Stromal cell of bone marrow (primary cell): Measurements from ENCODE around the gene DMXL1.
"Not testable (repeated sequence)": the region's sequence is repeated elsewhere in the genome, so short reads cannot be mapped to it uniquely, and the experiment has no call there.

Experiments
- DNase-seq: peaks from one replicate; pipeline ENCODE4 v3.0.0-alpha.2; 2012; ENCODE audit warnings: low read depth

The DMXL1 gene

DNA sequence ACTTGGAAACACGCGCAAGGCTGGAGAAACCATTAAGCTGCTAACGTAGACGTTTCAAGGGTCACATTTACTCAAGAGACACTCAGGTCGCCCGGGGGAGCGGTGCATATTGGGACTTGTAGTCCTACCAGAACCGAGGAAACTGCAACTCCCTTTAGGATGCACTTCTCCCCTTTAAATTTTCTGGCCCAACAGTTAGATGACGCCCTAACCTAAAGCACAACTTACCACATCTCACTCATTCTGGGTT, 384 bp upstream of the DMXL1 start:
- DNase-seq, result no peak

DNA sequence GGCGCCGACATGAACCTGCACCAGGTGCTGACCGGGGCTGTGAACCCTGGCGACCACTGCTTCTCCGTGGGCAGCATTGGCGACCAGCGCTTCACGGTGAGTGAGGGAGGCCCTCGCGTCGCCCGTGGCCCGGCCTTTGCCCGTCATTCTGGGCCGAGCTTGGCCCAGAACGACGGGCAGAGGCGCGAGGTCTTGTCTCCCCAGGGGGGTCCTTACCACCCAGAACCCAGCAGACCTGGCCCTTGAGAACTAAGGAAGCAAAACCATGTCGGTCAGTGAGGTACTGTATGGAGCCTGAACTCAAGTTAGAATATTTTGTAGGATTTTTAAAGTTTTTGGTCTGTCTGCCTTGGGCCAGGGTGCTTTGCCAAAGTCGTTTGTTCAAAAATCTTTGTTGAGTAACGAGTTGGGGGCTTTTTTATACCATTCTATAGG, 691 bp downstream of the DMXL1 start:
- no peak for DNase-seq

DNA sequence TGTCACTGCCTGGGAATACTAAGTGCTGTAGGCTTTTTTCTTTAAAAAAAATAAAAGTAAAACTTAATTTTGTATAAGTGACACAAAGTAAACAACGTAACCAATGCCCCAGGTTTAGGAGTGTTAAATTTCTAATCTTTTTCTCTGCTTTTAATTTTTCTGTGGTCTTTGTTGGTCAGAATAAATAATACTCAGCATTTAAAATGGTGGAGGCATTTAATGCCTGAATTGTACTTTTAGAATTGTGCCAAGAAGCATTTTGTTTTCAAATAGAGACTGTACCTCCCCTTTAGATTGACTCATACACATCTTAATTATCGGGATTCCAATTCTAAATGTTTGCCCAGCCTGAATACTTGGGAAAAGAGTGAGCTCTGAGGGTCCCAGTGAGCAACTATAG, 1.6 kb downstream of the DMXL1 start:
- DNase-seq, result no peak

DNA sequence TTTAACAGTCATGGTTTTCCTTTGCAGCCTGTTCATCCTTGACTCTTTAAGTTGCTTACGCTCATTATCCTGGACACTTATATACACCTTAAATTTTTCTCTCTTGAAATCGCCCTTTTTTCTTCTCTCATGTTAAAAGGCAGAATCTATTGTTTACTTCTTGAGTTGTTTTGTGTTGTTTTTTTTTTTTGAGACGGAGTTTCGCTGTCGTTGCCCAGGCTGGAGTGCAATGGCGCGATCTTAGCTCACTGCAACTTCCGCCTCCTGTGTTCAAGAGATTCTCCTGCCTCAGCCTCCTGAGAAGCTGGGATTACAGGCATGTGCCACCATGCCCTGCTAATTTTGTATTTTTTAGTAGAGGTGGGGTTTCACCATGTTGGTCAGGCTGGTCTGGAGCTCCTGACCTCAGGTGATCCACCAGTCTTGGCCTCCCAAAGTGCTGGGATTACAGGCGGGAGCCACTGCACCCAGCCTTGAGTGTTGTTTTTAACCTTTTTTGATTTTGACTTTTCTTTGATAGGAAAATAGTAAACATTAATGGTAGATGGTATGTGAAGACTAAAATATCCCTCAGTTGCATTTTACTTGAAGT, 3.0 kb downstream of the DMXL1 start:
- not testable (repeated sequence) for DNase-seq

DNA sequence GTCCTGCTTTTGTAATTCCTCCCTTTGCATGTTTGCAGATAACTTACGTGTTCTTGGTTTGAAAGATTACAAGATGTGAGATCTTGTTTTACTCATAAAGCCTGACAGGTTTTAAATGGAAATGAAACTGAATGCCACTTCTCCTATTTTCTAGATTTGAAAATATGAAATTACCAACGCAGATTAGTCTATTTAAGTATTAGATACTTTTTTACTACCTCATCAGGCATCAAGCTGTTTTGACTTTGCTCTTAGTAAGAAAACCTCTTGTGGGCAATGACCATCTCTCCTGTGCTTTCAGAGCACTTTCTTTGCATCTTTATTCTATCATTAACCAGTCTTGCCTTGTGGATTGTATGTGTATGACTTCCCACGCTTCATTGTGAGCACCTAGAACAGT, 3.5 kb downstream of the DMXL1 start:
- DNase-seq, result no peak

DNA sequence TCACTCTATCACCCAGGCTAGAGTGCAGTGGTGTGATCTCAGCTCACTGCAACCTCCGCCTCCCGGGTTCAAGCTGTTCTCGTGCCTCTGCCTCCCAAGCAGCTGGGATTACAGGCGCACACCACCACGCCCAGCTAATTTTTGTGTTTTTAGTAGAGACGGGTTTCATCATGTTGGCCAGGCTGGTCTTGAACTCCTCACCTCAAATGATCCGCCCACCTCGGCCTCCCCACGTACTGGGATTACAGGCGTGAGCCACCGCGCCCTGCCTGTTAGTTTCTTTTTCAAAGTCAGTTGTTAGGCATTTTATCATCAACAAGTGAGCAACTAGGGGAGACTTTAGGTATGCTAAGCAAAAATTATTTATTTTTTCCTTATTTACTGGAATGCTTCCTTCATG, 4.4 kb downstream of the DMXL1 start:
- DNase-seq, result not testable (repeated sequence)

DNA sequence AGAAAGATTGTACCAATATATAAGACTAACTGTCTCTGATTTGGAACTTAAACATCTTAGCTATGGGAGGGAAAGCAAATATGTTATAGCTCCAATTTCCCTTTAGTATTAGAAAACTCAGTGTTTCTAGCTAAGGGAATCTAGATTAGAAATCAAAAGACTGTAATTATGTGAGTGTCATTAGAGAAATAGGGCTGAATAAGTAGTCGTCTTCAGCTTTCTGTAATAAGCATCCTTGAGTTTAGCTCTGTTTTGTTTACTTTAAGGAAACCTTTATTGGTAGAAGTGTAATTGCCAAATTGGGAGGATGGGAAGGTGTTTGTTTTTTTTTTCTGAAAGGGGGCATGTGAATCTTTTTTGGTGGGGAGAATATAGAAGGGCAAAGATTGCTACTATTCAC, 5.2 kb downstream of the DMXL1 start:
- DNase-seq, result no peak

DNA sequence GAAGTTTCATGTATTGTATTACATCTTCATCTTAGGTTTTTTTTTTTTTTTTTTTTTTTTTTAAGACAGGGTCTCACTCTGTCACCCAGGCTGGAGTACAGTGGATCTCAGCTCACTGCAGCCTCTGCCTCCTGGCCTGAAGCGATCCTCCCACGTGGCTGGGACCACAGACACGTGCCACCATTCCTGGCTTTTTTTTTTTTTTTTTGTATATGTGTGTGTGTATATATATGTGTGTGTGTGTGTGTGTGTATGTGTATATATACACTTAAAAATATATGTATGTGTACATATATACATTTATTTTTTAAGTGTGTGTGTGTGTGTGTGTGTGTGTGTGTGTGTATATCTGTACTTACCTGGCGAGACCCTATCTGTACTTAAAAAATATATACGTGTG, 6.6 kb downstream of the DMXL1 start:
- no peak for DNase-seq

DNA sequence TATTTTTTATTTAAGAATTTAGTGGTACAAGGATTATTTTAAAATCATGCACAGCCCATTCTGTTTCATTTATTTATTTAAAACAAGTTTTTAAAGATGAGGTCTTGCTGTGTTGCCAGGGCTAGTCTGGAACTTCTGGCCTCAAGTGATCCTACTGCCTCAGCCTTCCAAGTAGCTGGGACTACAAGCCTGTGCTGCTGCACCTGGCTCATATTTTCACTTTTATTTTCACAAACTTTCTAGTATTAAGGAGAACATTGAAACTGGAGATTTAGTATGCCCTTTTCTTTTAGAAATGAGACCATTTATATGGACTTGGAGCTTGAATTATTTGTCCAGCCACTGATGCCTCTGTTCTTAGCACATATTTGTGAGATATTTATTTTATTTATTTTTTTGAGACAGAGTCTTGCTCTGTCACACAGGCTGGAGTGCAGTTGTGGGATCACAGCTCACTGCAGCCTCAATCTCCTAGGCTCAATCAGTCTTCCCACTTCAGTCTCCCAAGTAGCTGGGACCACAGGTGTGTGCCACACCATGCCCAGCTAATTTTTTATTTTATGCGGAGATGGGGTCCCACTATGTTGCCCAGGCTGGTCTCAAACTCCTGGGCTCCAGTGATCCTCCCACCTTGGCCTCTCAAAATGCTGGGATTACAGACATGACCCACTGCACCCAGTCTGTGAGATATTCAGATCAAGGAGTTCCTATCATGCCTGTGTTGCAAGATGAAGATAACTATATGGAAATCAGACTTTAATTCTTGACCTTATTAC, 7.4 kb downstream of the DMXL1 start:
- DNase-seq, result no peak

DNA sequence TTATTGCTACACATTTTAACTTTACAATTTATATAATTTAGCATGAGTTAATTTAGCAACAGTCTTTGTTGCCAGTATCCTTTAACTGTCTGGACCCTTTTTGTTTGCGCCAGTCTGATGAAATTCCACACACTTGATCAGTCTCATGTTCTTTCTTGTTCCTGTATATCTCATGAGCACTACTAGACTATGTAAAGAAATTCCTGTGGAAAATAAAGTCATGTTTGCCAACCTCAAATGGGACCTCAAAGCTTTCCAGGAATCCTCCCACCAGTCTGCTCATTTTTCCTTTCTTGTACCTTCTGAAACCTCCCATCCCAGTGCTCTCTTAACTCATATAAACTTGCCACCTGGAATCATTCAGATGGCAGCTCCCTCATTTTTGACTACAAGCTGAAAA, 8.0 kb downstream of the DMXL1 start:
- no peak for DNase-seq

DNA sequence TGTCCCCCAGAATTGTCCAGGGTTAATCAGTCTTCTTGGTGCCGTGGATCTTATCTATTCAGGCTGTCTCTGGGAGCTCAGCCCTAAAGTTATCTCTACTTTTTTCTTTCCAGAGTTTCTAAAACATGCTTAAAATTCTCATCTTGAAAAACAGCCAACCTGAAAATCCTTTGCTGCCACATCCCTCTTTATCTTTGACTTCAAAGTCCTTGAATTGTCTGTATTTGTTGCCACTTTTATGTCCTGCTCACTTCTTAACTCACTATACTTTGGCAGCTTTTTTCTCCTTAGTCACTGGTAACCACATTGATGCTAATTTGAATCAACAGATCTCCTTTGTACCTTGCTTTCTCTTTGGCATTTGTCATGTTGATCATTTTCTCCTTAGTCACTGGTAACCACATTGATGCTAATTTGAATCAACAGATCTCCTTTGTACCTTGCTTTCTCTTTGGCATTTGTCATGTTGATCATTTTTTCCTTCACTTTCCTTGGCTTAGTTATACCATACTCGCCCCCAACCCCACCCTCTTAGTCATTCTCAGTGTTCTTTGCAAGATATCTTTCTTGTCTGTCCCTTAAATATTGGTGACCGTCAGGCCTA, 8.5 kb downstream of the DMXL1 start:
- no peak for DNase-seq

DNA sequence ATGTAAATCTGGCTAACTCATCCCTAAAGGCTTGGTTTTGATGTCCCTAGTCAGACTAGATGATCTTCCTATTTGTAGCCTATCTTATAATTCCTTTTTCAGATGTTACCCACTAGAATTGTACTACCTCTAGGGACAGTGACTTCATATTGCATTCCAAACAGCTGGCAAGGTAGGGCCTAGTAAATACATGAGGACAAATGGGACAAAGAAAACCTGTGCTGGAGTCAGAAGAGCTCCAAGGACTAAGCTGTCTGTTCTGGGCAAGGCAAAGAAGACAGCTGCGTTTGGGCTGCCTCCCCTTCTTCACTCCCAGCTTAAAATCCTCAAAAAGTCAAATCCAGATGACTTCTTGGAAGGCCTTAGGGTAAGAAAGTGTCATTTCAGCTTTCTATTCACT, 10.0 kb downstream of the DMXL1 start:
- no peak for DNase-seq

DNA sequence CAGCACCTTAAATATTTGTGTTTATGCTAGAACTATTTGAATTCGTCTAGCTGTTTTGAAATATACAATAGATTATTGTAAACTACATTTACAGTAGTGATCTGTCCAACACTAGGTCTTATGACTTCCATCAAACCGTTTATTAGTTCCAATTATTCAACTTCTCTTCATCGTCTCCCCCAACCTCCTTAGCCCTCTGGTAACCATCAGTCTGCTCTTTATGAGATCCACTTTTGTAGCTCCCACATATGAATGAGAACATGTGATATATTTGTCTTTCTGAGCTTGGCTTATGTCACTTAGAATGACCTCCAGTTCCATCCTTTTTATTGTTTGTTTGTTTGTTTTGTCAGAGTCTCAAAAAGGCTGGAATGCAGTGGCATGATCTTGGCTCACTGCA, 11.8 kb downstream of the DMXL1 start:
- DNase-seq, result no peak

DNA sequence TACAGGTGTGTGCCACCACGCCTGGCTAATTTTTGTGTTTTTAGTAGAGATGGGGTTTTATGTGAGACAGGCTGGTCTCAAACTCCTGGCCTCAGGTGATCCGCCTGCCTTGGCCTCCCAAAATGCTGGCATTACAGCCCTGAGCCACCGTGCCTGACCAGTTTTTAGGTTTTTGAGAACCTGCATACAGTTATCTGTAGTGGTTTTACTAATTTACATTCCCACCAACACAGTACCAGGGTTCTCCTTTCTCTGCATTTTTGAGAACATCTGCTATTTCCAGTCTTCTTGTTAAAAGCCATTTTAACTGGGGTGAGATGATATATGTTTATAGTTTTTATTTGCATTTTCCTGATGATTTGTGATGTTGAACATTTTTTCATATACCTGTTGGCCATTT, 12.8 kb downstream of the DMXL1 start:
- DNase-seq, result no peak

DNA sequence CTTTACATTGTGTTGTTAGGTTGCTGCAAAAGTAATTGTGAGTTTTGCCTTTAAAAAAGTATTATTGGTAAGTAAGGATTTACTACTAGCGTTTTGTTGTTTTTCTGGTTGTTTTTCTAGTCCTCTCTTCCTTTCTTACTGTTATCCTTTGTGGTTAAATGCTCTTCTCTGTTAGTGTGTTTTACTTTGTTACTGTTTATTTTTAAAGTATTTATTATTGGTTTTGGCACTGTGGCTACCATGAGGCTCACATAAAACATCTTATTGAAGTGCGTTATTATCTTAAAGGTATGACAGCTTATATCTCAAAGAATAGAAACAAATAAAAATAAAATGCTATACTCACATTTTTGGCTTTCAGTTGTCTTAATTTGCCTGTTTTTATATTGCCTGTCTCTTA, 17.6 kb downstream of the DMXL1 start:
- DNase-seq, result no peak

DNA sequence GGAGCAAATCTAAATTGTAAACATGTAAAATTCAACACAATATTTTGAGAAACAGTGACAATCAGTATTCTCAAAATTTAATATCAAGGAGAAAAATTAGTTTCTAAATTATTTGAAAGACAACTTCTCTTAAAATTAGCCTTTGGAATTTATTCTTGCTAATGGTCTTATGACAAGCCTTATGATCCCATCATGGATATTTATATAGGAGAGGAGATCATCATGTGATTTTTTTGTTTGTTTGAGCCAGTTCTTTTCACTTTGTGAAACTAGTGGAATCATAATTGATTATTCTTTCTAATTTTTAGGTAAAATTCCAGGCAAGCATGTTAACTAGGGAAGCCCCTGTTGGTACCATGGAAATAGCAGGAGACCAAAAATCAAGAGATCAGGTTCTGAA, 24.7 kb downstream of the DMXL1 start:
- DNase-seq, result no peak

DNA sequence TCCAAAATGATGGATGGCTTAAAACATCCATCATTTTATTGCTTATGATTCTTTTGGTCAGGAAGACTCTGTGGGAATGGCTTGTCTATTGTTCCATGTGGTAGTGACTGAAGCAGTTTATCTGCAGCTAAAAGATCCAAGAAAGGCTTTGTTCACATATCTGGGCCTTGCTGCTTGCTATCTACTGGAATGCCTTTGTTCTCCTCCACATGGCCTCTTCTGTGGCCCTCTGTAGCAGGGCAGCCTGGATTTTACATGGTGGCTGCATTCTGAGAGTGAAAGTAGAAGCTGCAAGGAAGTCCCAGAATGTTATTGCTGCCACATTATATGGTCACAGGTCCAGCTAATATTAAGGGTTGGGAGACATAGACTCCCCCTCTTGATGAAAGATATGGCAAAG, 35.1 kb downstream of the DMXL1 start:
- no peak for DNase-seq

DNA sequence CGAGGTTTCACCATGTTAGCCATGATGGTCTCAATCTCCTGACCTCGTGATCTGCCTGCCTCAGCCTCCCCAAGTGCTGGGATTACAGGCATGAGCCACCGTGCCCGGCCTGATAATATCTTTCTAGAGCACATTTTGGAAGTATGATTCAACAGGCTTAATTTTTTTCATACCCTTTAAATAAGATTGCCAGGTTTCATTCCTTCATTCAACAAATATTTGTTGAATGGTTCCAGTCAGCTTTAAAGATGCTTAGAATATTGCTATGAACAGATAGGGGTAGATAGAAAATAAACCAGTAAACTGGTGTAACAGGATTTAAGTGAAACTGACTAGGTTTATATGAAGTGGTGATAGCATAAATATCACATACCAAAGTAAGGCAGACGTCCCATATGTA, 41.3 kb downstream of the DMXL1 start:
- no peak for DNase-seq

DNA sequence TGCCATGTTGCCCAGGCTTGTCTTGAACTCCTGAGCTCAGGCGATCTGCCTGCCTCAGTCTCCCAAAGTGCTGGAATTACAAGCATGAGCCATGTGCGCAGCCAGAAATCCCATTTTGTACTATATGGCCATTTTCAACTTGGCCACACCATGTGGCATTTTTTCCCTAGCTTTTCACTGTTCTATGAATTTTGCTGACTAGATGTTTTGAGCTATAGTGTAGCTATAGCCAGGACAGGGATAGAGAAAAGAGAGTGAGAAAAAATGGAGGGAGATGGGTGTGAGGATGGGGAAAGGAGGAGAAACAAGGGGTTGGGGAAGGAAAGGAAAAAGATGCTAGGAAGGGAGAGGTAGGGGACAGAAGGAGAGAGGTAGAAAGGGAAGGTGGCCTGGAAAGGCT, 46.4 kb downstream of the DMXL1 start:
- no peak for DNase-seq

DNA sequence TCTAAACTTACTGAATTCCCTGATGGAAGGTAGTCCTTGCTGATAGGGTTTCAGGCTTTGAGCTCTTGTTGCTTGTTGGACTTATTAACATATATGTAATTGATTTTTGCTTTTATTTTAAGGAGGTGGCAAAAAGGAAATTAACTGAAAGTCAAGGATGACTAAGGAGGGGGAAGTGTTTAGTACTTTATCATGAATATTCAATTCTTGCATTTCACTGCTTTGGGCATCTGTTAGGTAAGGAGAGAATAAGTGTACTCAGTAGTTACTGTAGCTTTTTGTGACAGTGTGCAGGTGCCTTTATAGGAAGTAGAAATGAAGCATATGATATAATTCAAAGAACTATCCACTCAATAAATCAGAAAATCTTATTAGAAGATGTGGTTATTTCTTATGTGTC, 47.1 kb downstream of the DMXL1 start:
- no peak for DNase-seq

DNA sequence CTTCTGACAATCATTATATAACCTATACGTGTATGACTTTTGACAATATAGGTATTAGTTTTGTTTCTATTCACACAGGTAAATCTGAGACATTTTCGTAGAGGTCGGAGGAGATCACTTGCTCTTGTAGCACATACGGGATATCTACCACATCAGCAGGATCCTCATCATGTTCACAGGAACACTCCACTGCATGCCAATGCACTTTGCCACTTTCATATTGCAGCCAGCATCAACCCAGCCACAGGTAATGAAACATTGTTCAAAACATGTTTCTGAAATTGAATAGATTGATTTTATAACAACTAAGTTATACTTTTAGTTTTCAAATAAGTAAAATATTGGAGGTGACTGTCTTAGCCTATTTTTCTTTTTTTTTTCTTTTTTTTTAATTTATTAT, 50.0 kb downstream of the DMXL1 start:
- DNase-seq, result no peak

DNA sequence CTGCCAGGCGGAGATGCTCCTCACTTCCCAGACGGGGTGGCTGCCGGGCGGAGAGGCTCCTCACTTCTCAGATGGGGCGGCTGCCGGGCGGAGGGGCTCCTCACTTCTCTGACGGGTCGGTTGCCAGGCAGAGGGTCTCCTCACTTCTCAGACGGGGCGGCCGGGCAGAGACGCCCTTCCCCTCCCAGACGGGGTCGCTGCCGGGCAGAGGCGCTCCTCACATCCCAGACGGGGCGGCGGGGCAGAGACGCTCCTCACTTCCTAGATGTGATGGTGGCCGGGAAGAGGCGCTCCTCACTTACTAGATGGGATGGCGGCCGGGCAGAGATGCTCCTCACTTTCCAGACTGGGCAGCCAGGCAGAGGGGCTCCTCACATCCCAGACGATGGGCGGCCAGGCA, 51.6 kb downstream of the DMXL1 start:
- not testable (repeated sequence) for DNase-seq

DNA sequence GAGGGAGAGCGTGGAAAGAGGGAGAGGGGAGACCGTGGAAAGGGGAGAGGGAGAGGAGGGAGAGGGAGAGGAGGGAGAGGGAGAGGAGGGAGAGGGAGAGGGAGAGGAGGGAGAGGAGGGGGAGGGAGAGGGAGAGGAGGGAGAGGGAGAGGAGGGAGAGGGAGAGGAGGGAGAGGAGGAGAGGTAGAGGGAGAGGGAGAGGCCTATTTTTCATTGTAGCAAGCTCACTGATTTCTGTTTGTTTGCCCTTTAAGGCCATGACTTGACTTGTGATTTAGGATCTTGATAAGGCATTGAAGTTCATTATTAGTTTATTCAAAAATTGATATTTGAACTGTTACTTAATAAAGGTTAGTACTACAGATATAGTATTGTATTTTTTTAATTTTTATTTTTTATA, 52.4 kb downstream of the DMXL1 start:
- DNase-seq, result no peak

DNA sequence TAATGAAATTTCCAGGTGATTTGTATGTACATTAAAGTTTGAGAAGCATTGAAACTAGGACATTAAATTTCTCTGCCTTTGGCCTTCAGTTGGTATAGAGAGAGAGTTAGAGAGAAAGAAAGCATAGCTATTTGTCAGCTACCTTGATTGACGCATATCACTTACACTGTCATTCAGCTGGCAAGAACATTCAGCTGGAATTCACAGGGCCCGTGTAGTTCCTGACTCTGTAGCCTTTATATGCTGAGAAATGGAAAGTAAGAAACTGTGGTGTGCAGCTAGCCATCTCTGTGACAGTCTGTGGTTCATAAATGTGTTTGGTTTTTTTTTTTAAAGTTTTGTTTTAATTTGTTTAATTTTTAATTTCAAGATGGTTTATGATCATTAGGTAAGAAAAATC, 58.9 kb downstream of the DMXL1 start:
- DNase-seq, result no peak
